OCI-LY7 (cell line): ENCODE results near the gene GNAL.

Source experiments
- EZH2phosphoT487 ChIP-seq: fragments of 200-600 bp; sonication (generic); IDR thresholded peaks from 2 replicates; pipeline ENCODE4 v1.6.1; 2018; ENCODE audit warnings: low read depth, borderline replicate concordance, mild to moderate bottlenecking, mixed run types, antibody characterized with exemption, low read length, moderate library complexity, mixed read lengths
- TF ChIP-seq, protein P1 (sequence below): fragments of 200-600 bp; sonication (generic); conservative IDR thresholded peaks from 2 replicates; pipeline ENCODE4 v1.5.1; 2014; ENCODE audit warnings: mild to moderate bottlenecking, antibody characterized with exemption, low read length, moderate library complexity, mixed read lengths

DNA sequence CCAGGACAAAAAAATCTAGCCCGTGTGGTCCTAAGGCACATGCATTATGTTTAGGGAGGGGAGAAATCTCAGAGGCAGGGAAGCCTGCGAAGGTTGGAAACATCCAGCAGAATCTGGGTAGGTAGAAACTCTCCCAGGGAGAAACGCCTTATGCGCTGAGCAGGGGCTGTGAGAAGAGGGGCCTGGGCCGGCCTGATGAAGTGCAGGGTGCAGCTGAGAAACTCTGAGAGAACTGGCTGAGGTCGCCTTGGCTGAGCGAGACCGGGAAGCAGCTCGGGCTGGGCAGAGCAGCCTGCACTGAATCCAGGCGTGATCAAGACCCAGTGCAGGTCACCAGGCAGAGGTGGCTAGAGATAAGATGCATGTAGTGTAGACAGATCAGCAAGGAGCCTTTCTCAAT, 177.3 kb downstream of the GNAL start:
- TF ChIP-seq, protein P1, sequence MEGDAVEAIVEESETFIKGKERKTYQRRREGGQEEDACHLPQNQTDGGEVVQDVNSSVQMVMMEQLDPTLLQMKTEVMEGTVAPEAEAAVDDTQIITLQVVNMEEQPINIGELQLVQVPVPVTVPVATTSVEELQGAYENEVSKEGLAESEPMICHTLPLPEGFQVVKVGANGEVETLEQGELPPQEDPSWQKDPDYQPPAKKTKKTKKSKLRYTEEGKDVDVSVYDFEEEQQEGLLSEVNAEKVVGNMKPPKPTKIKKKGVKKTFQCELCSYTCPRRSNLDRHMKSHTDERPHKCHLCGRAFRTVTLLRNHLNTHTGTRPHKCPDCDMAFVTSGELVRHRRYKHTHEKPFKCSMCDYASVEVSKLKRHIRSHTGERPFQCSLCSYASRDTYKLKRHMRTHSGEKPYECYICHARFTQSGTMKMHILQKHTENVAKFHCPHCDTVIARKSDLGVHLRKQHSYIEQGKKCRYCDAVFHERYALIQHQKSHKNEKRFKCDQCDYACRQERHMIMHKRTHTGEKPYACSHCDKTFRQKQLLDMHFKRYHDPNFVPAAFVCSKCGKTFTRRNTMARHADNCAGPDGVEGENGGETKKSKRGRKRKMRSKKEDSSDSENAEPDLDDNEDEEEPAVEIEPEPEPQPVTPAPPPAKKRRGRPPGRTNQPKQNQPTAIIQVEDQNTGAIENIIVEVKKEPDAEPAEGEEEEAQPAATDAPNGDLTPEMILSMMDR = no peak
- TF ChIP-seq EZH2phosphoT487 = no peak
